Left ventricle myocardium inferior (tissue), 1 donor: ENCODE results near the gene IRF2BP1. TPM values are rescaled to one million over a fixed set of nuclear protein-coding genes. Genes with fewer than 3 reads are reported as not detected.

Experiments
- DNase-seq: peaks from one replicate; pipeline ENCODE4 v3.0.0-alpha.2; 2020
- H3K27ac ChIP-seq: fragments of 200-600 bp; replicated peaks from 2 replicates; pipeline ENCODE4 v1.8.0; 2021
- H3K27me3 ChIP-seq: fragments of 200-600 bp; 2 replicates; pipeline ENCODE4 v1.8.0; 2021; ENCODE audit warnings: low read depth
- H3K36me3 ChIP-seq: fragments of 200-600 bp; 2 replicates; pipeline ENCODE4 v1.8.0; 2021
- H3K4me1 ChIP-seq: fragments of 200-600 bp; 2 replicates; pipeline ENCODE4 v1.8.0; 2021
- H3K4me3 ChIP-seq: fragments of 200-600 bp; 2 replicates; pipeline ENCODE4 v1.8.0; 2021; ENCODE audit warnings: mild to moderate bottlenecking, moderate library complexity
- H3K9me3 ChIP-seq: fragments of 200-600 bp; replicated peaks from 2 replicates; pipeline ENCODE4 v1.8.0; 2021
- intact Hi-C: fragments of 100-400 bp; cut with micrococcal nuclease; formaldehyde crosslinking; loops from one replicate; pipeline ENCODE4 v1.11.0; 2022
- long read RNA-seq: library from polyadenylated mRNA; unstranded; transcript quantifications from one replicate; pipeline ENCODE4 v2.0.0, GENCODE V29; 2021
- total RNA-seq: library from RNA; stranded (reverse); fragmentation: NEBNext Ultra II Directional; extraction: Animal tissue kit (Norgen Biotek cat#: 25700); gene quantifications from one replicate; pipeline ENCODE4 v1.2.1, GENCODE V29; 2021
- TF ChIP-seq, protein P1 (sequence below): fragments of 200-600 bp; IDR thresholded peaks from 2 replicates; pipeline ENCODE4 v1.8.0; 2021; ENCODE audit warnings: antibody characterized with exemption, mild to moderate bottlenecking, borderline replicate concordance
- donor health status: DM: no; HTN: yes; CAD: no; lungs with severe emphysema.

Gene IRF2BP1, protein sequence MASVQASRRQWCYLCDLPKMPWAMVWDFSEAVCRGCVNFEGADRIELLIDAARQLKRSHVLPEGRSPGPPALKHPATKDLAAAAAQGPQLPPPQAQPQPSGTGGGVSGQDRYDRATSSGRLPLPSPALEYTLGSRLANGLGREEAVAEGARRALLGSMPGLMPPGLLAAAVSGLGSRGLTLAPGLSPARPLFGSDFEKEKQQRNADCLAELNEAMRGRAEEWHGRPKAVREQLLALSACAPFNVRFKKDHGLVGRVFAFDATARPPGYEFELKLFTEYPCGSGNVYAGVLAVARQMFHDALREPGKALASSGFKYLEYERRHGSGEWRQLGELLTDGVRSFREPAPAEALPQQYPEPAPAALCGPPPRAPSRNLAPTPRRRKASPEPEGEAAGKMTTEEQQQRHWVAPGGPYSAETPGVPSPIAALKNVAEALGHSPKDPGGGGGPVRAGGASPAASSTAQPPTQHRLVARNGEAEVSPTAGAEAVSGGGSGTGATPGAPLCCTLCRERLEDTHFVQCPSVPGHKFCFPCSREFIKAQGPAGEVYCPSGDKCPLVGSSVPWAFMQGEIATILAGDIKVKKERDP
- total RNA-seq, result 18.5 TPM
- long read RNA-seq, transcript IRF2BP1-201 (1 exons, 2,564 nt), result major isoform, 58 of 58 reads
- long read RNA-seq, partial matches to known transcripts, result 0 of 58 reads
- long read RNA-seq, other reads (novel, unspliced or antisense), result 0 of 58 reads

DNA sequence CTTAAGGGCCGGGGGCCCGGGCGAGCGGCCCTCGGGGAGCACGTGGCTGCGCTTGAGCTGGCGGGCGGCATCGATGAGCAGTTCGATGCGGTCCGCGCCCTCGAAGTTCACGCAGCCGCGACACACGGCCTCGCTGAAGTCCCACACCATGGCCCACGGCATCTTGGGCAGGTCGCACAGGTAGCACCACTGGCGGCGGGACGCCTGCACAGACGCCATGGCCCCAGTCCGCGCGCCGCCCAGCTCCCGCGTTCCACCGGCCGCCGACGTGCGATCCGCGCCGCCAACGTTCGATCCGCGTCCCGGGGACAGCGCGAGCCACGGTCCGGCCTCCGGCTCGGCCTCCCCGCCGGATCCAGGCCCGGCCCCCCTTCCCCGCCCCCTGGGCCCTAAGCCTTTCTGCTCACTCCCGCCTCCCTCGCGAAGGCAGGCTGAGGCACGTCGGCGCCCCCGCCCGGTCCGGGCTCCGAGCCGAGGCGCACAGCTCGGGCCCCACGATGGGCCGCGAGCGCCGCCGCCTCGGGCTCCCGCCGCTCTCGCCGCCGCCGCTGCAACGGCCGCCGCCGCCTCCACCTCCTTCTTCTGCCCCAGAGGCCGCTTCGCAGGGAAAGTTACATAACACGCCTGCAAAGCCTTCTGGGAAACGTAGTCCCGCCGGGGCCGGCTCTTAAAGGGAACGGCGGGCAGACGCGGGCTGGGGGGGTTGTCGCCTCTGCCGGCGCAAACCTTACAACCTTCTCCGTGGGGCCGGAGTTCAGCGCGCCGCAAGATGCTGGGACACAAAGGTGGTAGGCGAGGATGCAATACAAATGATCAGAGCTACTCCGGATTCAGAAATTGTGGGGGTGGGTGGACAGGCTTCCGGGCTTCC is at the start of gene IRF2BP1:
Gene IRF2BP1 (minus strand): TSS at position 586 of the 871 bp plus-strand sequence. CDS start 367 bp downstream, at position 219.
- Histone ChIP-seq H3K27ac (peak within 1 kb of the TSS; percentile 95), H3K4me3 (peak within 1 kb of the TSS; percentile 91), H3K9me3 (no peaks in the 10 kb centered on the region), H3K36me3 (peaks cover 16% of the 10 kb centered on the region), H3K4me1 (peaks cover 49% of the 10 kb centered on the region), H3K27me3 (no peaks in the 10 kb centered on the region)
- intact Hi-C loops, result no loop called here
- TF ChIP-seq, protein P1, sequence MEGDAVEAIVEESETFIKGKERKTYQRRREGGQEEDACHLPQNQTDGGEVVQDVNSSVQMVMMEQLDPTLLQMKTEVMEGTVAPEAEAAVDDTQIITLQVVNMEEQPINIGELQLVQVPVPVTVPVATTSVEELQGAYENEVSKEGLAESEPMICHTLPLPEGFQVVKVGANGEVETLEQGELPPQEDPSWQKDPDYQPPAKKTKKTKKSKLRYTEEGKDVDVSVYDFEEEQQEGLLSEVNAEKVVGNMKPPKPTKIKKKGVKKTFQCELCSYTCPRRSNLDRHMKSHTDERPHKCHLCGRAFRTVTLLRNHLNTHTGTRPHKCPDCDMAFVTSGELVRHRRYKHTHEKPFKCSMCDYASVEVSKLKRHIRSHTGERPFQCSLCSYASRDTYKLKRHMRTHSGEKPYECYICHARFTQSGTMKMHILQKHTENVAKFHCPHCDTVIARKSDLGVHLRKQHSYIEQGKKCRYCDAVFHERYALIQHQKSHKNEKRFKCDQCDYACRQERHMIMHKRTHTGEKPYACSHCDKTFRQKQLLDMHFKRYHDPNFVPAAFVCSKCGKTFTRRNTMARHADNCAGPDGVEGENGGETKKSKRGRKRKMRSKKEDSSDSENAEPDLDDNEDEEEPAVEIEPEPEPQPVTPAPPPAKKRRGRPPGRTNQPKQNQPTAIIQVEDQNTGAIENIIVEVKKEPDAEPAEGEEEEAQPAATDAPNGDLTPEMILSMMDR, result peak; percentile 7
- DNase-seq, result peak; percentile 94

DNA sequence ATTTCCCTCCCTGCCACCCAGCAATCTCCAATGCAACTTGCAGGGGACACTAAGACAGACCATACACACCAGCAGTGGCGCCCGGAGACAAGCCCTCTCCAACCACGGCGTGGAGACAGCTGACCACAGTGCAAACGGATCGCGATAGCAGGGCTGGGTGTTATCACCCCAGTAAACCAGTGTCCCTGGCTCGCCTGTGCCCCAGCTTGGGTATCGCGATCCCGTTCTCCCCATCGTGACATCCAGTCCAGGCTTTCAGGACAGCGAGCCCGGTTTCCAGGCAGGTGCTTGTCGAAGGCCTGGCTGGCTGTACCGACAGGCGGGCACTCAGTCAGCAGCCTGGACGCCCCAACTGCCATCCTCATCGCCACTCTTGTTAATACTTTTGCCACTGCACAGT is 49.3 kb upstream of the IRF2BP1 start:
- peaks cover 92% of the 10 kb centered on the region for H3K27me3 ChIP-seq
- H3K27ac ChIP-seq, result no peak overlapping the region
- no peak for DNase-seq
- H3K9me3 ChIP-seq, result no peaks in the 10 kb centered on the region
- intact Hi-C loops, result no loop called here
- TF ChIP-seq, protein P1, result no peak
- H3K4me3 ChIP-seq, result no peak overlapping the region
- no peaks in the 10 kb centered on the region for H3K4me1 ChIP-seq
- H3K36me3 ChIP-seq, result no peaks in the 10 kb centered on the region

DNA sequence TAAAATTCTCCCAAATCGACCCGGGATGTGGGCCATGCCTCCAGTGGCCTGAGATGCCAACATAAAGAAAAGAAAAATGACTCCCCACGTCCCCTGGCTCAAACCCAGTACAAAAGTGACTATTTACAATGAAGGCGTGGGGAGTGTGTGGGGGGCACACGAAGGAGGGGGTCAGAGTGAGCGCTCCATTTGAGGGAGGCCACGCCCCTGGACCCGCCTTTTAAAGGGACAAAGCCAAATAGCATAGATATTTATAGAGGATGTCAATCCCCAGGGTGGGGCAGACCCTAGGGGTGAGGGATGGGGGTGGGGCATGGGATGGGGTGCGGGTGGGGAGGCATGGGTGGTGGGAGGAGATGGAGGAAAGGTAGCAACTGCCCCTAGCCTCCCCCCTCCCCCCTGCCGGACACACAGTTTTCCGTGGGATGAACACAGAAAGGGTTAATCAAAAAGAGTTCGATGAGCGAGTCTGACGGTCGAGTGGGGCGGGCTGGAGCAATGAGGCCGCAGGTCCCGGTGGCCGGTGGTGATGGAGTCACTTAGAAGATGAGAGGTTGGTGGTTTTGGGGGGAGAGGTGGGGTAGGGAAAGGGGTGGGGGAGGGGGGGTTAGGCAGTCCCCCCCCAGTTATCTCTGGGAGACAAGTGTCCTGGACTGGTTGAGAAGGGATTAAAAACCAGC is 48.8 kb upstream of the IRF2BP1 start:
- no peak for DNase-seq
- H3K27me3 ChIP-seq, result peaks cover 91% of the 10 kb centered on the region

DNA sequence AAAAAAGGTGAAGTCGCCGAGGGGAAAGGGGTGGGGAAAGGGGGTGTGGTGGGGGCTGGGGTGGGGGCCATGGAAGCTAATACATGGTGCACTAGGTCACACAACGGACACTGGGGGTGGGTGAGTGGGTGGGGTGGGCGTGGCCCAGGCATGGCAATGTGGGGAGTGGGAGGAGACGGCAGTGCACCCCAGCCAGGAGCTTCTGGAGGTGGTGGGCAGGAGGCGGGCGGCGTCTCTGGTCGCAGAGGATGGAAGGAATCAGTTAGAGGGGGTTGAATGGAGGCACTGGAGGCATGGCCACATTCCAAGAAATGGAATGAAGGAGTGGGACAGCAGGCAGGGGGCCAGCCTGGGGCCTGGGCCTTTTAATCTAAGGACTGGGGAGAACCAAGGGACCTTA is 47.8 kb upstream of the IRF2BP1 start:
- Histone ChIP-seq H3K27ac (no peak overlapping the region), H3K4me3 (no peak overlapping the region), H3K36me3 (no peaks in the 10 kb centered on the region), H3K9me3 (no peaks in the 10 kb centered on the region), H3K4me1 (no peaks in the 10 kb centered on the region), H3K27me3 (peaks cover 81% of the 10 kb centered on the region)
- DNase-seq, result no peak
- intact Hi-C loops, result no loop called here
- TF ChIP-seq, protein P1, result no peak

More for the DNA sequence above, 48.8 kb upstream of the IRF2BP1 start:
- no peaks in the 10 kb centered on the region for H3K36me3 ChIP-seq
- H3K4me3 ChIP-seq, result no peak overlapping the region
- intact Hi-C loops, result no loop called here
- TF ChIP-seq, protein P1, result no peak
- no peak overlapping the region for H3K27ac ChIP-seq
- no peaks in the 10 kb centered on the region for H3K9me3 ChIP-seq
- no peaks in the 10 kb centered on the region for H3K4me1 ChIP-seq

DNA sequence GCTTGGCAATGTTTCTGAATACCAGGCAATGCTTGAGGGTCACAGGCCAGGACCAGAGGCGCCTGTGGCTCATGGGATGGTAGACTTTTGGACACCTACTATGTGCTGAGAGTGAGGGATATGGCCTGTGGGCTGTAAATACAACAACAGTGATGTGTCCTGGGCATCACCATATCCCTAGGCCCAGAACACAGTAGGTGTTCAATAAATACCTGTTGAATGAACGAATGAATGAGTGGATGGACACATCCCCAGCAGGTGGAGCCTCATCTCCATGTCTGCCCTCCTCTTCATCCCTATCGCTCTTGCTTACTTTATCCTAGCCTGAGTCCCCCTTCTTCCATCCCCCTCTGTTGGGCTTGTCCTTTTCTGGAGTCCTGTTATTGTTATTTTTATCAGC is 45.1 kb upstream of the IRF2BP1 start:
- TF ChIP-seq, protein P1, result peak; percentile 18
- Histone ChIP-seq H3K36me3 (no peaks in the 10 kb centered on the region), H3K4me1 (peaks cover 4% of the 10 kb centered on the region), H3K27ac (no peak overlapping the region), H3K9me3 (no peaks in the 10 kb centered on the region), H3K27me3 (peaks cover 56% of the 10 kb centered on the region), H3K4me3 (no peak overlapping the region)
- intact Hi-C loops, result no loop called here
- DNase-seq, result no peak
